Activated T-cell treated with anti-CD3 and anti-CD28 coated beads, Interleukin-2, amount 50 U/mL, for 72 hours (primary cell): ENCODE data around the gene ITPR1. TPM values are rescaled to one million over a fixed set of nuclear protein-coding genes. Genes with fewer than 3 reads are reported as not detected.

ENCODE experiments used
- ATAC-seq, 2 donors: fragments of 150-1000 bp; cut with Tn5 transposase; replicated peaks in 1 of 2; 2 replicates each; pipeline ENCODE4 v1.10.0; 2021; ENCODE audit warnings: moderate library complexity in 2 of 2, mild to moderate bottlenecking in 1 of 2
- DNase-seq, 2 donors: peaks; one replicate each; pipeline ENCODE4 v3.0.0; 2021 to 2022; ENCODE audit warnings: mixed read lengths in 1 of 2
- H3K27ac Mint-ChIP-seq: one replicate; pipeline ENCODE4 v1.8.0; 2022; ENCODE audit warnings: mild to moderate bottlenecking, moderate library complexity, mixed read lengths
- H3K27me3 Mint-ChIP-seq: one replicate; pipeline ENCODE4 v1.8.0; 2022; ENCODE audit warnings: low read depth, mixed read lengths
- H3K36me3 Mint-ChIP-seq, 2 donors: one replicate each; pipeline ENCODE4 v1.8.0; 2022; ENCODE audit warnings: mixed read lengths in 2 of 2, mild to moderate bottlenecking in 1 of 2; ENCODE audit not compliant: insufficient read depth in 2 of 2
- H3K4me1 Mint-ChIP-seq: one replicate; pipeline ENCODE4 v1.8.0; 2022; ENCODE audit warnings: low read depth, mixed read lengths
- H3K4me3 Mint-ChIP-seq, 2 donors: one replicate each; pipeline ENCODE4 v1.8.0; 2022; ENCODE audit warnings: mild to moderate bottlenecking in 2 of 2, mixed read lengths in 2 of 2, moderate library complexity in 2 of 2
- H3K9me3 Mint-ChIP-seq, 2 donors: one replicate each; pipeline ENCODE4 v1.8.0; 2022; ENCODE audit warnings: mixed read lengths in 2 of 2
- total RNA-seq, 2 donors: library from RNA; stranded (reverse); gene quantifications; one replicate each; pipeline ENCODE4 v1.2.3, GENCODE V29; 2022

Gene ITPR1
- total RNA-seq, 2 donors from 2014 or later = 95.2 to 147 TPM

DNA sequence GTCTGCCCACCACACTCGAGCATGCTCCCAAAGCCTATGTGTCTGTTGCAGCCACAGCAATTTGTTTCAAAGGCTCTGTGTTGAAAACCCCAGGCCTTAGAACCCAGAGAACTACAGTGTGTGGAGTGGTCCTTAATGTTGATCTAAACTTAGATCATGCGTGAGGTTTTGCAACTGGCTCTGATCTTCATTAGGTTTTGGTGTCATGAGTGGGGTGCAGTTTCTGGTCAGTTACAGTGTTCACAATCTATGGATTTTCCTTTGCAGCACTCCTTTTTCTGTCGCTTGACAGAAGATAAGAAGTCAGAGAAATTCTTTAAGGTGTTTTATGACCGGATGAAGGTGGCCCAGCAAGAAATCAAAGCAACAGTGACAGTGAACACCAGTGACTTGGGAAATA is 273.1 kb downstream of the ITPR1 start:
- peaks cover 19 to 32% of the 10 kb centered on the region in 2 donors for H3K36me3 Mint-ChIP-seq

DNA sequence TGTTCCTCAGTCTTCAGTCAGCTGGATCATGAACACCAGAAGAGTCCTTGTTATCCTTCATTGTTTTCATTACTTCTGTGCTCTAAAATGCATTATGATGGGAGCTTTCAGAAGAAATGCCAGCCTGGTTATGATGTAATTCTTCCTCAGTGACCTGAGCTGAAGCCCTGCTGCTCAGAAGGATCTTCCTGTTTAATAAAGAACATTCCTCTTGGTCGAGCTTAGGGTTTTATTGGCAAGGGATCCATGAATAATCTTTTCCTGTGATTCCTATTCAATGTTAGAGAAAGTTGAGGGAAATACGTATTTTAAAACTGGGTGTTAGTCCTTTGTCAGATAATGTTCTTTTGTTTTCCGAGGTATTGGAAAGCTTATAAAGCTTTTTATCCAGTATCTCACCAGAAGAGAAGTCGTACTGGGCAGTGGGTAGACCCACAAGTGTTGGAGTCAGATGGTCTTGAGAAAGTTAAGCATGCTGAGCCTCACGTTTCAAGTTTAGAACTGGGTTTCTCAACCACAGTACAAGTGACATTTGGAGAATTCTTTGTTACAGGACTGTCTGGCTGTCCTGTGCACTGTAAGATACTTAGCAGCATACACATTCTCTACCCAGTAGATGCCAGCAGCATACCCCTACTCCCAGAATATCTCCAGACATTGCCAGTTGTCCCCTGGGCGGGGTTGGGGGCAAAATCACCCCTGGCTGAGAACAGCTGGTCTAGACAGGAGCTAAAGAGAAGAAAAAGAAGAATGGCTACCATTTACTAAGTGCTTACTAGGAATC is 273.8 kb downstream of the ITPR1 start:
- H3K27ac Mint-ChIP-seq = no peak overlapping the region
- H3K4me1 Mint-ChIP-seq = peaks cover 8% of the 10 kb centered on the region

More for the DNA sequence above, 273.1 kb downstream of the ITPR1 start:
- H3K4me1 Mint-ChIP-seq = peaks cover 7% of the 10 kb centered on the region
- no peaks in the 10 kb centered on the region for H3K27me3 Mint-ChIP-seq
- no peak overlapping the region for H3K4me3 Mint-ChIP-seq
- H3K27ac Mint-ChIP-seq = no peak overlapping the region
- DNase-seq = no peak
- no peak for ATAC-seq
- peaks cover 5 to 7% of the 10 kb centered on the region in 2 donors for H3K9me3 Mint-ChIP-seq

DNA sequence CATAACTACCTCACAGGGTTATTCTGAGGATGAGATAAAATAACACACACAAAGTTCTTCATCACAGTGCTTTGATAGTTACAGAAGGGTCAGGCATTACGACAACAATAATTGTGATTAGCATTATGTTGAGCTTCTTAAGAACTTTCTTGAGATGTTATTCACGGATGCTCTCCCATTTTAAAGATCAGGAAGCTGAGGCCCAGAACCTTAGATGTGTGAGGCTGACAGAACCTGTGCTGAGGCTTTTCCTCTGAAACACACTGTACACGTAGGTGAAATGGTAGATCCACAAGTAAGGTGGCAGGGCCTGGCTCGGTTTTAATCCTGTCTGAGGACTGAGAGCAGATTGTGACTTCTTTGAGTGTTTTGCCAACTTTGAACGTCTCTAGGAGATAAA is 274.9 kb downstream of the ITPR1 start:
- H3K36me3 Mint-ChIP-seq = peaks cover 13 to 26% of the 10 kb centered on the region in 2 donors
- peaks cover 5 to 7% of the 10 kb centered on the region in 2 donors for H3K9me3 Mint-ChIP-seq
- no peaks in the 10 kb centered on the region for H3K27me3 Mint-ChIP-seq
- H3K27ac Mint-ChIP-seq = no peak overlapping the region
- H3K4me3 Mint-ChIP-seq = no peak overlapping the region
- ATAC-seq (no peak), DNase-seq (no peak)
- peaks cover 15% of the 10 kb centered on the region for H3K4me1 Mint-ChIP-seq

More for the DNA sequence above, 273.8 kb downstream of the ITPR1 start:
- no peaks in the 10 kb centered on the region for H3K27me3 Mint-ChIP-seq
- no peak for DNase-seq
- peaks cover 19 to 30% of the 10 kb centered on the region in 2 donors for H3K36me3 Mint-ChIP-seq
- H3K4me3 Mint-ChIP-seq = no peak overlapping the region
- no peak for ATAC-seq
- peaks cover 5 to 7% of the 10 kb centered on the region in 2 donors for H3K9me3 Mint-ChIP-seq

DNA sequence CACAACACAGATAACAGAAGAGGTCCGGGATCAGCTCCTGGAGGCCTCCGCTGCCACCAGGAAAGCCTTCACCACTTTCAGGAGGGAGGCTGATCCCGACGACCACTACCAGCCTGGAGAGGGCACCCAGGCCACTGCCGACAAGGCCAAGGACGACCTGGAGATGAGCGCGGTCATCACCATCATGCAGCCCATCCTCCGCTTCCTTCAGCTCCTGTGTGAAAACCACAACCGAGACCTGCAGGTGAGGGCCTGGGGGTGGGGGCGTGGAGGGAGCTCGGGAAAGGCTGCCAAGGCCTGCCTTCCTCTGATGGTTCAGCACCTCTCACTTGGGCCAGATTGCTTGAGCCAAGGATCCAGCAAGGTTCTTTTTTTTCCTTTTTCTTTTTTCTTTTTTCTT is 275.4 kb downstream of the ITPR1 start:
- Mint-ChIP-seq H3K4me1 (peaks cover 20% of the 10 kb centered on the region), H3K27me3 (no peaks in the 10 kb centered on the region), H3K4me3 (no peak overlapping the region), H3K27ac (peak overlapping the region; percentile 28), H3K9me3 (peaks cover 5 to 7% of the 10 kb centered on the region in 2 donors), H3K36me3 (peaks cover 13 to 21% of the 10 kb centered on the region in 2 donors)
- ATAC-seq (no peak), DNase-seq (no peak)

DNA sequence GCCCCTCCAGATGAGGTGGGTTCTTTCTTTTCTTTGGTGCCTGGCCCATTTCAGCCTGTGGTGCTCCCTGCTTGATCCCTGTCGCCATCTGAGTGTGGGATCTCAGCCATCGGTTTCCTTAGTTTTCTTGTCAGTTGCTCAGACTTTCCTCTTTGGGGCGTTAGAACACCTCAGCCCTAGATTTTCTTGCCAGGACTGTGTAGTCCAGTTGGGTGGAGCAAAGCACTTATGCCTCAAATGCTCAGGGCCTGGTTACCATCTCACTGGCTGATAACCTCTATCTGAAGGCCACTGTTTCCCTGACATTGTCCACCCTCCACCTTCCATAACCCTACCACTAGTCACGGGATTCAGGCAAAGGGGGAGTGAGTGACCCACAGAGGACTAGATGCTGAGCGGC is 277.4 kb downstream of the ITPR1 start:
- Mint-ChIP-seq H3K4me3 (no peak overlapping the region), H3K36me3 (peaks cover 7 to 18% of the 10 kb centered on the region in 2 donors), H3K4me1 (peaks cover 30% of the 10 kb centered on the region), H3K27ac (peak overlapping the region; percentile 22), H3K27me3 (no peaks in the 10 kb centered on the region), H3K9me3 (peaks cover 0 to 2% of the 10 kb centered on the region in 2 donors)
- no peak for ATAC-seq
- no peak for DNase-seq

- H3K4me1 Mint-ChIP-seq = peaks cover 37% of the 10 kb centered on the region
- no peaks in the 10 kb centered on the region for H3K27me3 Mint-ChIP-seq
- H3K9me3 Mint-ChIP-seq = peaks cover 0 to 2% of the 10 kb centered on the region in 2 donors
- ATAC-seq = no peak
- no peak for DNase-seq
- H3K27ac Mint-ChIP-seq = no peak overlapping the region
- H3K4me3 Mint-ChIP-seq = no peak overlapping the region
- H3K36me3 Mint-ChIP-seq = peaks cover 11 to 17% of the 10 kb centered on the region in 2 donors
Measured at GRCh38 chr3:4771243-4771642, 278.1 kb downstream of the ITPR1 start.

DNA sequence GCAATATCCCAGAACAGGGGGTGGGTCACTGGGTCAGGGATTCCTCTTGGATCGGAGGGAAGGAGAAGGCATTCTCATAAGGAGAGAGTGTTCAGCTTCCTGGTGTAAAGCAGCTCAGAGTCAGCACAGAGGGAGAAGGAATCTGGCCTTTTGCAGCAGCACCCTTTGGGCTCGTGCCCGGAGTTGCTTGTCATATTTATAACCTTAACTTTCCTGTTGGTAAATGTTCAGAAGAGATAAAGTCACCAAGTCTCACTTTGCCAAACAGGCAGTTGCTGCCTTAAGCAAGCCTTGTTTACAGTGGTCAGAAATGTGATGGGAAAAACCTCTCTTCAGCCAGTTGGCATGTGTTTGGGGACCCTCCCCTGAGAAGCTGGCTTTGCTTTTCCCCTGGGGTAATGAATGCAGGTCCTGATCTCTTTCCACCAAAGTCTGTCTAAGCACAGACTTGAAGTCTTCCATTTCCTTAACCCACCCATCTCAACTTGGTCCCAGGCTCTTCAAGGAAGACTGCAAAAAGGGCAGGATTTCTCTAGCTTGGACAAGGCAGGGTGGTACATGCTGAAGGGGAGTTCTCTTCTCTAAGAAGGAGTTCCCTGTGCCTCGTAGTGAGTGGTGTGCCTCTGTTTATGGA is 279.1 kb downstream of the ITPR1 start:
- Mint-ChIP-seq H3K27ac (no peak overlapping the region), H3K36me3 (peaks cover 11 to 13% of the 10 kb centered on the region in 2 donors)

GRCh38 chr3:4772858-4773257 is 279.7 kb downstream of the ITPR1 start:
- peaks cover 0 to 2% of the 10 kb centered on the region in 2 donors for H3K9me3 Mint-ChIP-seq
- peaks cover 9 to 13% of the 10 kb centered on the region in 2 donors for H3K36me3 Mint-ChIP-seq
- DNase-seq = no peak
- no peak for ATAC-seq
- H3K4me3 Mint-ChIP-seq = no peak overlapping the region
- H3K4me1 Mint-ChIP-seq = peaks cover 53% of the 10 kb centered on the region
- H3K27ac Mint-ChIP-seq = no peak overlapping the region
- no peaks in the 10 kb centered on the region for H3K27me3 Mint-ChIP-seq

More for the DNA sequence above, 279.1 kb downstream of the ITPR1 start:
- DNase-seq (no peak), ATAC-seq (no peak)
- H3K27me3 Mint-ChIP-seq = no peaks in the 10 kb centered on the region
- no peak overlapping the region for H3K4me3 Mint-ChIP-seq
- peaks cover 0 to 2% of the 10 kb centered on the region in 2 donors for H3K9me3 Mint-ChIP-seq
- H3K4me1 Mint-ChIP-seq = peaks cover 47% of the 10 kb centered on the region

GRCh38 chr3:4773583-4773982 is 280.4 kb downstream of the ITPR1 start:
- no peaks in the 10 kb centered on the region for H3K27me3 Mint-ChIP-seq
- peaks cover 9 to 16% of the 10 kb centered on the region in 2 donors for H3K36me3 Mint-ChIP-seq
- no peak overlapping the region for H3K4me3 Mint-ChIP-seq
- H3K9me3 Mint-ChIP-seq = peaks cover 0 to 2% of the 10 kb centered on the region in 2 donors
- no peak for ATAC-seq
- DNase-seq = no peak
- no peak overlapping the region for H3K27ac Mint-ChIP-seq
- H3K4me1 Mint-ChIP-seq = peaks cover 60% of the 10 kb centered on the region

- peaks cover 64% of the 10 kb centered on the region for H3K4me1 Mint-ChIP-seq
- ATAC-seq (no peak), DNase-seq (no peak)
- H3K27ac Mint-ChIP-seq = no peak overlapping the region
- peaks cover 9 to 20% of the 10 kb centered on the region in 2 donors for H3K36me3 Mint-ChIP-seq
- H3K27me3 Mint-ChIP-seq = no peaks in the 10 kb centered on the region
- peaks cover 0 to 2% of the 10 kb centered on the region in 2 donors for H3K9me3 Mint-ChIP-seq
- no peak overlapping the region for H3K4me3 Mint-ChIP-seq
Measured at GRCh38 chr3:4774531-4774930, 281.4 kb downstream of the ITPR1 start.

- peaks cover 61% of the 10 kb centered on the region for H3K4me1 Mint-ChIP-seq
- H3K27me3 Mint-ChIP-seq = no peaks in the 10 kb centered on the region
- H3K4me3 Mint-ChIP-seq = peak overlapping the region; percentile 52 to 84
- peaks cover 9 to 23% of the 10 kb centered on the region in 2 donors for H3K36me3 Mint-ChIP-seq
- peaks cover 0 to 2% of the 10 kb centered on the region in 2 donors for H3K9me3 Mint-ChIP-seq
- ATAC-seq (peak in 1 of 2 donors; percentile 1), DNase-seq (no peak)
- peak overlapping the region; percentile 93 for H3K27ac Mint-ChIP-seq
Measured at GRCh38 chr3:4776399-4776979, 283.3 kb downstream of the ITPR1 start.

GRCh38 chr3:4776980-4777581 is 283.9 kb downstream of the ITPR1 start:
- Mint-ChIP-seq H3K9me3 (peaks cover 0 to 2% of the 10 kb centered on the region in 2 donors), H3K27me3 (no peaks in the 10 kb centered on the region), H3K4me3 (peak overlapping the region; percentile 64 to 84), H3K27ac (peak overlapping the region; percentile 93), H3K36me3 (peaks cover 9 to 23% of the 10 kb centered on the region in 2 donors), H3K4me1 (peaks cover 61% of the 10 kb centered on the region)
- DNase-seq = peak; percentile 36 to 40
- ATAC-seq = peak; percentile 91 to 93

DNA sequence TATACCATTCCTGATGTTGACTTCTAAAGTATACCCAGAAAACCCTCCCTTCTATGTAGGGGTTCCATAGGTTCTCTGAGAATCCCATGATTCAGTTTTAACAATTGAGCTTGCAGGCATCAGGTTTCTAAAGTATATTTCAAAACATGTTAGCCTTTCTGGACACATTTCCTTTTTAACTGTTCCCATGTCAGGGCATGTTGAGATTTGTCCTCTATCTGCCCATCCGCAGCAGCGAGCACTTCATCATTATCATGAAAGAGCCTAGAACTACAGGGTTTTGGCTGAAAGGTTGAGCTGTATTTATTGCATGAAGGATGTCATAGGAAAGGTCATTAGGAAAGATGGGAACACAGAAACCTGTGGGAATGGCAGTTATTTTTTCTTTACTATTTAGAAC is 285.0 kb downstream of the ITPR1 start:
- peaks cover 54% of the 10 kb centered on the region for H3K4me1 Mint-ChIP-seq
- no peaks in the 10 kb centered on the region for H3K27me3 Mint-ChIP-seq
- peaks cover 9 to 23% of the 10 kb centered on the region in 2 donors for H3K36me3 Mint-ChIP-seq
- H3K27ac Mint-ChIP-seq = peak overlapping the region; percentile 93
- H3K4me3 Mint-ChIP-seq = no peak overlapping the region
- DNase-seq (no peak), ATAC-seq (no peak)
- H3K9me3 Mint-ChIP-seq = peaks cover 0 to 2% of the 10 kb centered on the region in 2 donors
